NCI-H526 (cell line): ENCODE results near the gene RAB9A.
A peak's percentile ranks its signal among the peaks of the same experiment; 100 is the strongest.
"Not testable (repeated sequence)": the region's sequence is repeated elsewhere in the genome, so short reads cannot be mapped to it uniquely, and the experiment has no call there.

Experiments used
- DNase-seq, 2 experiments: peaks; one replicate each; lab custom pipeline; 2025; lab: John Stamatoyannopoulos, UW

The RAB9A gene

DNA sequence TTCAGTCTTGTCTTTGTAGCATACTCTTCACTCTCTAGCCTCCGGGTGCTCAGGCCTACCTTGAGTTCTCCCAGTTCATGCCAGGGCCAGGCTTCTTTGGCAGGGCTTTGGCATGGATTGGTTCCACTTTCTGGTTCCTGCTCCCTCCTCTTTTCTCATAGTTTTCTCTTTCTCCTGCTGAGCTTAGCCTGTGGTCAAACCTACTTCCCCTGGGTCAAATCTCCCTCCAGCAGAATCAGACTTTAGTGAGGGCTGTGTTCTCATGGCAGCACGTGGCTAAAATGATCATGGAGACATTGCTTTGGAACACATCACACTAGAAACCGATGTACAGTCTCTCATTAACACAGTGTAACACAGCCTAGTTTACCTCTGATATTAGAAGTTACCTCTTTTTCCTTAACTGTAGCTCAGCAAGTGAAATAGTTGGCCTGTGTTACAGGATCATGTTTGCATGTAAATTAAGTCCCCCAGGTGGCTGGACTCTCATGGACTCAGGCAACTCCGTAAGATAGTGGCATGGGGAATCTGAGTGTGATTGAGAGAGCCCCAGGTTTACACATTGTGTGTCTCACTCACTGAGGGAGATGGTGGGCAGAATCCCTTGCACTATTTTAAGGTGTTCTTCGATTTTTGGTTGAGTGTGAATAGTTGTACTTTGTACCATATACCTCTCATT is 13.3 kb downstream of the RAB9A start:
- DNase-seq, result no peak

GRCh38 chrX:13703135-13703534 is 14.2 kb downstream of the RAB9A start:
- no peak for DNase-seq

DNA sequence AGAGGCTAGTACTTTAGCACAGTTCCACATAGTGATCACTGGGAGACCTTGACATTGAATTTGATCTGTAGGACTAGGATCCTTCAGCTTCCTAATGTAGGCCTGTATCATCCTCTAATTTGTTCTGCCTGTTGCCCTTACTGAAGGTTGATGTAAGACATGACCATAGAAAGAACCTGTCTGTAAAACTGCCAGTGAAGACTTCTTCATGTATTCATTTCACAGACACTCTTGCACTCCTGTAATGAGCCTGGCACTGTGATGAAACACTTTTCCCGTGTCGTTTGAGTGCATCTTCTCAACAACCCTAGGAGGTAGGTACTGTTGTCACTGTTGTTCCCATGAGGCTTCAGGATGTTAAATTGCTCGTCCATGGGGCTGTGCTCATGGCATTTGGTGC is 14.7 kb downstream of the RAB9A start:
- DNase-seq, result no peak

GRCh38 chrX:13711141-13711540 is 22.2 kb downstream of the RAB9A start:
- DNase-seq, result no peak

DNA sequence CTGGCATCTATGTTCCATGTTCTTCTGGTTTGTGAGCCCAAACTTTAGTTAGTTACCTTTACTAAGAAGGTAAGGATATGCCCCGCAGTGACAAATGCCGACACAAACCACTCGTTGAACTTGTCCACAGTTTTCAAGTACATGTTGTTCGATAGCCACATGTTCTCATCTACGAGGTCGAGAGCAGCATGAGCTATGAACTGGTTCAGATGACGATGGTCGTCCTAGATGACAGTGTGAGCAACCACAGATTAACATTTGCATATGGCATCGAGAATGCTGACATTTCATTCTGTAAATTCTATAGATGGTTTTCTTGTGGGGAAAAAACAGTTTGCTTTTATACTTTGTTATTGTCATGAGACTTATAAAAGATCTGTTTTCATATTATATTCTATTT is 27.5 kb downstream of the RAB9A start:
- no peak for DNase-seq

DNA sequence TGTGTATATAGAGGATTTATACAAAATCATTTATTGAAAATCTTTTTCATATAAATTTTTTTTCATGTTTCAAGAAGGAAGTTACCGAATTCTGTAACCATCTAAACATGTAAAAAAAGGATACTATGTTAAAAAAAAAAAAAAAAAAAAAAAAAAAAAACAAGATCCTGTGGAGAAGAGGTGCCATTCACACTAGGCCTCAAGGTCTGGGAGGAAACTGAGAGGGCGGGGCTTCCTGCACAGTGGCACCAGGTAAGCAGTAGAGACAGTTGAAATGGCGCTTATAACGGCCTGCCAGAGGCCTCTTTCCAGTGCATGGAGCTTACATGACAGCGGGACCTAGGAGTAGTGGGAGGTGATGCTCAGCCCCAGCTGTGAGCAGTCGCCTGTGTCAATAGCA is 28.0 kb downstream of the RAB9A start:
- DNase-seq, result no peak

DNA sequence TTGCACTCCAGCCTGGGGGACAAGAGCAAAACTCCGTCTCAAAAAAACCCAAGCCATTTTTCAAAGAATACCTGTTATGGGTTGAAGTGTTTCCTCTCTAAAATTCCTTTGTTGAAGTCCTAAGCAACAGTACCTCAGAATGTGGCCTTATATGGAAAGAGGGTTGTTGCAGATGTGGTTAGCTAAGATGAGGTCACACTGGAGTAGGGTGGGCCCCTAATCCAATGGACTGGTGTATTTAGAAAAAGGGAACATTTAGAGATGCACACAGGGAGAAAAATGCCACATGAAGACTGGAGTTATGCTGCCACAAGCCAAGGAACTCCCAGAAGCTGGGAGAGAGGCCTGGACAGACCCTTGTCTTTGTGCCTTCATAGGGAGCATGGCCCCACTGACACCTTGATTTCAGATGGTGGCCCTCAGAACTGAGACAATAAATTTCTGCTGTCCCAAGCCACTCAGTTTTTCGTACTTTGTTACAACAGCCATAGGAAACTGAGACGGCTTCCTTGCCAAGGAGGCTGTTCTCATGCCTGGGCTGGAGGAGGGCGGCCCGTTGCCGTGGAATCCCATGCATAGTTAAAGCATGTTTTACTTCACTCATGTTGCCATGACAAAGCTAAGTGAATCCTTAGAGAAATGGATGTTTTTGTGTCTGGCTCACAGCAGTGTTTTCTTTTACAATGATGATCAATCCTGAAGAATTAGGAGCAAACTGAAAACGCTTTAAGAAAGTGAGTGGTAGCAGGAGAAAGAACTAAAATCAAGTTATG is 29.0 kb downstream of the RAB9A start:
- no peak for DNase-seq

GRCh38 chrX:13719192-13719856 is 30.4 kb downstream of the RAB9A start:
- no peak for DNase-seq

- no peak for DNase-seq
Observed at GRCh38 chrX:13721371-13721770, 32.4 kb downstream of the RAB9A start.

GRCh38 chrX:13721819-13722519 is 33.0 kb downstream of the RAB9A start:
- DNase-seq, result peak; percentile 41 to 52

DNA sequence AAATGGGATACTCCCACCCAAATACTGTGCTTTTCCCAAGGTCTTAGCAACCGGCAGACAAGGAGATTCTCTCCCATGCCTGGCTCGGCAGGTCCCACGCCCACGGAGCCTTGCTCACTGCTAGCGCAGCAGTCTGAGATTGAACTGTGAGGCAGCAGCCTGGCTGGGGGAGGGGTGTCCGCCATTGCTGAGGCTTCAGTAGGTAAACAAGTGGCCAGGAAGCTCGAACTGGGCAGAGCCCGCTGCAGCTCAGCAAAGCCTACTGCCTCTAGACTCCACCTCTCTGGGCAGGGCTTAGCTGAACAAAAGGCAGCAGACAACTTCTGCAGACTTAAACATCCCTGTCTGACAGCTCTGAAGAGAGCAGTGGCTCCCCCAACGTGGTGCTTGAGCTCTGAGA is 36.0 kb downstream of the RAB9A start:
- not testable (repeated sequence) for DNase-seq

DNA sequence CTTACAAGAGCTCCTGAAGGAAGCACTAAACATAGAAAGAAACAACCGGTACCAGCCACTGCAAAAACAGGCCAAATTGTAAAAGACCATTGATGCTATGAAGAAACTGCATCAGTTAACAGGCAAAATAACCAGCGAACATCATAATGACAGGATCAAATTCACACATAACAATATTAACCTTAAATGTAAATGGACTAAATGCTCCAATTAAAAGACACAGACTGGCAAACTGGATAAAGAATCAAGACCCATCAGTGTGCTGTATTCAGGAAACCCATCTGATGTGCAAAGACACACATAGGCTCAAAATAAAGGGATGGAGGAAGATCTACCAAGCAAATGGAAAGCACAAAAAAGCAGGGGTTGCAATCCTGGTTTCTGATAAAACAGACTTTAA is 37.7 kb downstream of the RAB9A start:
- DNase-seq, result not testable (repeated sequence)

DNA sequence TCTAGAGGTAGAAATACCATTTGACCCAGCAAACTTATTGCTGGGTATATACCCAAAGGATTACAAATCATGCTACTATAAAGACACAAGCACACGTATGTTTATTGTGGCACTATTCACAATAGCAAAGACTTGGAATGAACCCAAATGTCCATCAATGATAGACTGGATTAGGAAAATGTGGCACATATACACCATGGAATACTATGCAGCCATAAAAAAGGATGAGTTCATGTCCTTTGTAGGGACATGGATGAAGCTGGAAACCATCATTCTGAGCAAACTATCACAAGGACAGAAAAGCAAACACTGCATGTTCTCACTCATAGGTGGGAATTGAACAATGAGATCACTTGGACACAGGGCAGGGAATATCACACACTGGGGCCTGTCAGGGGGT is 41.6 kb downstream of the RAB9A start:
- not testable (repeated sequence) for DNase-seq

- DNase-seq, result no peak
Observed at GRCh38 chrX:13732246-13733067, 43.5 kb downstream of the RAB9A start.

- peak in 1 of 2 experiments; percentile 12 for DNase-seq
Observed at GRCh38 chrX:13733506-13733905, 44.6 kb downstream of the RAB9A start.

DNA sequence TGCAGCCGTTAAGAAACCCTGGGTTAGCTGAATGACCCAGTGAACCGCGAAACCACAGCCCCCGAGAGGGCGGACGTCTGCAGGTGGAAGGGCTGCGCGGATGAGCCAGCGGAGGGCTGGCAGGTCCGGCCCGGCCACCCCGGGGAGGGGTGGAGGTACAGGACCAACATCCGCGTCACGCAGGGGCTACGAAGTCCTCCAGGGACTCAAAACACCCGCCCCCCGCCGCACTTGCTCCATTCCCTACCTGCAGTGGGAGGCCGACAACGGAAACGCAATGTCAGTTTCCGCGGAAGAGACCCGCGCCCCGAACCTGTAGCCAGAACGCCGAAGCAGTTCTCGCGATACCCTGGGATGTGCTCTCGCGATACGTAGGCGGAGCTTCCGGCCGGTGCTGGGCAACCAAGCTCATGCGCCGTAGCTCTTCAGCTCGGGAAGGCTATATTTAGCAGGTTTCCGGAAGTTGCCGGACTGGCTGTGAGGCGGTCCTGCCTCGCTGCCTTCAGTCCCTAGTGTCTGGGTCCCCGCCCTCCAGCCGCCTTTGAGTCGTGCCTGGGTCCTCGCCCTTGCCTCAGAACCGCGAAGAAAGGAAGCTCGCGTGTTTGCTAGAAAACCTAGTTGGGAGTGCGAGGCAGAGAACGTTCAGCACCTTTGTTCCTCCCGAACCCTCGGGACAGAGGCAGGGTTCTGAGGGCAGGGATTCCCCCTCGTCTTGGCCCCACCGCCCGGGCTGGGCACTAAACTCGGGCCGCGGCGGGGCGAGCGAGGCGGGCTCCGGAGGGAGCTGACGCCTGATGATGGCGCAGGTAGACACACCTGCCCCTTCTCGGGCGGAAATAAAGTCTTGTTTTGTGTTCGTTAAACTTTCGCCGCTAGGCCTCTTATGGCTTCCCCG is 45.6 kb downstream of the RAB9A start, which contains the start of the genes OFD1 and TRAPPC2:
Gene OFD1, plus strand, starts transcription at position 471 of the 895 bp plus-strand sequence. Its CDS starts 324 bp downstream, at position 795.
Gene TRAPPC2, minus strand, starts transcription at position 343 of the 895 bp plus-strand sequence. CDS start 14,657 bp downstream, outside the sequence.
- peak; percentile 96 to 98 for DNase-seq

DNA sequence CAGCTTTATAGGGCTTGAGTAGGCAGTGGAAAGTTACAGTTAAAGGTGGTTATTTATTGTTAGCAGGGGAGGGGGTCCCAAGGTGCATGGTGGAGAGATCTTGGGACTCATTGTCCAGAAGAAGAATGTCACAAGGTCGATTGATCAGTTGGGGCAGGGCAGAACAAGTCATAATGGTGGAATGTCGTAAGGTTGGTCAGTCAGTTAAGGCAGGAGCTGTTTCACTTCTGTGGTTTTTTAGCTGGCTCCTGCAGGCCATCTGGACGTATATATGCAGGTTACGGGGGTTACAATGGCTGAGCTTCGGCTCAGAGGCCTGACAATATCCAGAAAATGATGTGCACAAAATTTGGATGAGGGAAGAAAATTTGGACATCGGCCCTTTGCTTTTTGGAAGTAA is 52.8 kb downstream of the RAB9A start:
- no peak for DNase-seq

- no peak for DNase-seq
Observed at GRCh38 chrX:13742397-13743176, 53.7 kb downstream of the RAB9A start.

DNA sequence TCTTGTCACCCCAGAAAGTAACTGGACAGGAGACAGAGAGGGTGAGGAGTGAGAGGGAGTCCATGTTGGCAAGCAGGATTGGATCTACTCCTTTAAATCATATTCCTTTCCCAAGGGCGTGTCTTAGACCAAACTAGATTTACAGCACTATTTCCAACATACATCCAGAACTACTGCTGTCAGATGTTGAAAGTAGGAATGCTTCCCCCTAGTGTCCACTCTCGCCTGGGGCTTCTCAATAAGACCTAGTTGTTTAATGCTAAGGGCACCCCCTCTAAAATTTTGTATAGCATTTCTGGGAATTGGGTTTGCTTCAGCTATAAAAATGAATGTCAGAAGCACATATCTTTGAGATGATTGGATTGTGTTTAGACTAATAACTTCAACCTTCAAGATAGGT is 58.9 kb downstream of the RAB9A start:
- DNase-seq, result peak in 1 of 2 experiments; percentile 59
